Measurements from ENCODE around the gene SARS1. TPM values are rescaled to one million over a fixed set of nuclear protein-coding genes. Genes with fewer than 3 reads are reported as not detected.

SARS1 gene
- polyA plus RNA-seq, 1 experiment, result 301 TPM

- no peak for DNase-seq (ENCODE audit: low read depth, low spot score)
- no peak overlapping the region for H3K4me3 ChIP-seq (ENCODE audit: low read depth, low read length)
- H3K27me3 ChIP-seq (ENCODE audit: control insufficient read depth, insufficient read depth, low read length), result no peaks in the 10 kb centered on the region
- TF ChIP-seq CTCF (IDR thresholded peaks at IDR 0.05; ENCODE audit: low read depth, low read length), result no peak
- H3K9me3 ChIP-seq (ENCODE audit: control insufficient read depth, insufficient read depth, low read length), result no peaks in the 10 kb centered on the region
- peak overlapping the region; percentile 2 for H3K27ac ChIP-seq (ENCODE audit: low read depth, low read length)
- ChIA-PET POLR2A (no interaction called here), CTCF (no interaction called here)
Observed at GRCh38 chr1:109237512-109237911, 23.8 kb downstream of the SARS1 start.

GRCh38 chr1:109238382-109238781 is 24.7 kb downstream of the SARS1 start:
- Histone ChIP-seq H3K4me3 (ENCODE audit: low read depth, low read length) (no peak overlapping the region), H3K27ac (ENCODE audit: low read depth, low read length) (no peak overlapping the region), H3K27me3 (ENCODE audit: control insufficient read depth, insufficient read depth, low read length) (no peaks in the 10 kb centered on the region), H3K9me3 (ENCODE audit: control insufficient read depth, insufficient read depth, low read length) (no peaks in the 10 kb centered on the region)
- TF ChIP-seq CTCF (IDR thresholded peaks at IDR 0.05; ENCODE audit: low read depth, low read length), result no peak
- ChIA-PET POLR2A (no interaction called here), CTCF (interaction anchor here (0.8 to 2.2 kb wide), 6 partner anchors 10 to 294 kb away, joined by 3 to 7 read pairs (median 4); partner anchors contain the start of genes CELSR2 and SORT1)
- DNase-seq (ENCODE audit: low read depth, low spot score), result no peak

- Histone ChIP-seq H3K4me3 (ENCODE audit: low read depth, low read length) (no peak overlapping the region), H3K9me3 (ENCODE audit: control insufficient read depth, insufficient read depth, low read length) (no peaks in the 10 kb centered on the region), H3K27me3 (ENCODE audit: control insufficient read depth, insufficient read depth, low read length) (no peaks in the 10 kb centered on the region), H3K27ac (ENCODE audit: low read depth, low read length) (no peak overlapping the region)
- TF ChIP-seq CTCF (IDR thresholded peaks at IDR 0.05; ENCODE audit: low read depth, low read length), result no peak
- DNase-seq (ENCODE audit: low read depth, low spot score), result no peak
- POLR2A ChIA-PET, result interaction anchor here (0.8 to 1.5 kb wide), 3 partner anchors 12 to 187 kb away, joined by 3 to 4 read pairs (median 3); partner anchors contain the start of gene PSMA5
- CTCF ChIA-PET, result interaction anchor here (0.9 to 2.2 kb wide), 10 partner anchors 8 to 176 kb away, joined by 3 to 7 read pairs (median 4); partner anchors contain the start of genes CELSR2 and SORT1
Observed at GRCh38 chr1:109239047-109239408, 25.3 kb downstream of the SARS1 start.

GRCh38 chr1:109239409-109240068 is 25.8 kb downstream of the SARS1 start:
- no peak overlapping the region for H3K4me3 ChIP-seq (ENCODE audit: low read depth, low read length)
- POLR2A ChIA-PET, result interaction anchor here (0.8 to 1.5 kb wide), 4 partner anchors 12 to 187 kb away, joined by 3 to 4 read pairs (median 4); partner anchors contain the start of gene PSMA5
- no peaks in the 10 kb centered on the region for H3K27me3 ChIP-seq (ENCODE audit: control insufficient read depth, insufficient read depth, low read length)
- CTCF ChIA-PET, result interaction anchor here (0.6 to 2.2 kb wide), 13 partner anchors 8 to 176 kb away, joined by 3 to 7 read pairs (median 3); partner anchors contain the start of genes CELSR2 and SORT1
- peak overlapping the region; percentile 73 for H3K27ac ChIP-seq (ENCODE audit: low read depth, low read length)
- no peak for DNase-seq (ENCODE audit: low read depth, low spot score)
- no peaks in the 10 kb centered on the region for H3K9me3 ChIP-seq (ENCODE audit: control insufficient read depth, insufficient read depth, low read length)
- TF ChIP-seq CTCF (IDR thresholded peaks at IDR 0.05; ENCODE audit: low read depth, low read length), result peak; percentile 66
